ENCODE data around the gene ZNF429. TPM values are rescaled to one million over a fixed set of nuclear protein-coding genes. Genes with fewer than 3 reads are reported as not detected.

The ZNF429 gene
- total RNA-seq, 2 experiments from 2014 or later, result 13.3 to 15.5 TPM

- ATAC-seq, result no peak
- CTCF ChIA-PET, result no interaction called here
Measured at GRCh38 chr19:21574607-21575006, 69.2 kb downstream of the ZNF429 start.

GRCh38 chr19:21576481-21576880, 71.1 kb downstream of the ZNF429 start:
- ChIA-PET CTCF (interaction anchor here (1.1 kb wide), 1 partner anchor 93 kb away, joined by 3 read pairs; no protein-coding TSS in a partner anchor), POLR2A (no interaction called here)
- Mint-ChIP-seq H3K27ac (no peak overlapping the region), H3K4me3 (no peak overlapping the region), H3K9me3 (ENCODE audit: low read depth) (peaks cover 14% of the 10 kb centered on the region), H3K36me3 (ENCODE audit: low read depth) (no peaks in the 10 kb centered on the region), H3K27me3 (no peaks in the 10 kb centered on the region), H3K4me1 (peaks cover 23% of the 10 kb centered on the region)
- intact Hi-C loops (cut with DNase I, micrococcal nuclease), result no loop called here
- ATAC-seq (no peak), DNase-seq (no peak)

More at GRCh38 chr19:21574607-21575006, 69.2 kb downstream of the ZNF429 start:
- DNase-seq, result no peak
- POLR2A ChIA-PET, result interaction anchor here (0.7 kb wide), 1 partner anchor 372 kb away, joined by 6 read pairs; no protein-coding TSS in a partner anchor
- H3K9me3 Mint-ChIP-seq (ENCODE audit: low read depth), result peaks cover 8% of the 10 kb centered on the region
- no peaks in the 10 kb centered on the region for H3K36me3 Mint-ChIP-seq (ENCODE audit: low read depth)
- peaks cover 12% of the 10 kb centered on the region for H3K4me1 Mint-ChIP-seq
- H3K27me3 Mint-ChIP-seq, result no peaks in the 10 kb centered on the region
- intact Hi-C loops (cut with DNase I, micrococcal nuclease), result no loop called here
- no peak overlapping the region for H3K4me3 Mint-ChIP-seq
- no peak overlapping the region for H3K27ac Mint-ChIP-seq

DNA sequence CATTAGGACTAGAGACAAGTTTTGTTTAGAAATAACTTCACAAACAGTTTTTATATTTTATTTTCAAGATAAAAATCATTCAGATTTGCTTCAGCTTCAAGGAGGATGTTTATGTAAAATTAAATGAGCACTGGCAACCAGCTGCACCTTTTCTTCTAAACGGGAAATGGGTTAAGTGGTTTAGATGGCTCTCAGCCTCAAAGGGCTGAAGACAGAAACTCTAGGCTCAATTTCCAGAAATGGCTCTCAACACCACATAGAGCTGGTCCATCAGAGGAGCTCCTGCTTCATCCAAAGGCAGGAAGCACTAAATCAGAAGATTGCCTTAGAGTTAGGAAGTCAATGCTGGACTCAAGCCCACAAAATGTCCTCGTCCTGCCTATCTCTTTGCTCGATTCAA, 74.7 kb downstream of the ZNF429 start:
- POLR2A ChIA-PET, result no interaction called here
- H3K36me3 Mint-ChIP-seq (ENCODE audit: low read depth), result no peaks in the 10 kb centered on the region
- peaks cover 13% of the 10 kb centered on the region for H3K9me3 Mint-ChIP-seq (ENCODE audit: low read depth)
- H3K4me1 Mint-ChIP-seq, result peaks cover 27% of the 10 kb centered on the region
- CTCF ChIA-PET, result interaction anchor here (0.7 to 1.7 kb wide), 3 partner anchors 11 to 75 kb away, joined by 3 to 4 read pairs (median 3); no protein-coding TSS in a partner anchor
- DNase-seq, result no peak
- intact Hi-C loops (cut with DNase I, micrococcal nuclease), result no loop called here
- H3K27me3 Mint-ChIP-seq, result no peaks in the 10 kb centered on the region
- H3K4me3 Mint-ChIP-seq, result no peak overlapping the region
- H3K27ac Mint-ChIP-seq, result peak overlapping the region; percentile 13
- ATAC-seq, result no peak

- Mint-ChIP-seq H3K4me1 (peaks cover 28% of the 10 kb centered on the region), H3K9me3 (ENCODE audit: low read depth) (peaks cover 13% of the 10 kb centered on the region), H3K27me3 (no peaks in the 10 kb centered on the region), H3K36me3 (ENCODE audit: low read depth) (no peaks in the 10 kb centered on the region), H3K4me3 (no peak overlapping the region), H3K27ac (peak overlapping the region; percentile 35)
- ChIA-PET CTCF (interaction anchor here (1.0 to 1.7 kb wide), 2 partner anchors 11 to 76 kb away, joined by 3 to 4 read pairs; no protein-coding TSS in a partner anchor), POLR2A (no interaction called here)
- intact Hi-C loops (cut with DNase I, micrococcal nuclease), result no loop called here
- no peak for ATAC-seq
- DNase-seq, result no peak
Measured at GRCh38 chr19:21580818-21581217, 75.4 kb downstream of the ZNF429 start.

- Mint-ChIP-seq H3K36me3 (ENCODE audit: low read depth) (no peaks in the 10 kb centered on the region), H3K4me1 (peaks cover 29% of the 10 kb centered on the region), H3K9me3 (ENCODE audit: low read depth) (peaks cover 12% of the 10 kb centered on the region), H3K4me3 (no peak overlapping the region), H3K27ac (no peak overlapping the region), H3K27me3 (no peaks in the 10 kb centered on the region)
- ChIA-PET POLR2A (no interaction called here), CTCF (interaction anchor here (1.2 kb wide), 1 partner anchor 9 kb away, joined by 3 read pairs; no protein-coding TSS in a partner anchor)
- DNase-seq, result no peak
- ATAC-seq, result no peak
- intact Hi-C loops (cut with DNase I, micrococcal nuclease), result no loop called here
Measured at GRCh38 chr19:21581646-21582240, 76.3 kb downstream of the ZNF429 start.

DNA sequence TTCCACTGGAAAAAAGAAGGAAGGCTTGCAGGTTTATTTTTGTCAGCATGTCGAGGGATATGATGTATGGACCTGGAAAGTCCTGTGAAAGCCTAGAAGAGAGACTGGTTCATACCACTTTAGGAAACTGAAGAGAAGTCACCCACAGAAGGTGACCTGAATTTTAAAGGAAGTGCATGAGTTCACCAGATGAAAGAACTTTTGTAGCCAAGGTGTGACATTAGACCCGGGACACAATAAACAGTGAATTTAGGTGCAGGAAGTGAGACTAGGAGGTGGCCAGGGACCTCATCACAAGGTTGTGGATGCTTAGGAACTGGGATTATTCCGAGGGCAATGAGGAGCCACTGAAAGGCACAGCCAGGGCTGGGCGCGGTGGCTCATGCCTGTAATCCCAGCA, 79.1 kb downstream of the ZNF429 start:
- intact Hi-C loops (cut with DNase I, micrococcal nuclease), result no loop called here
- ATAC-seq, result no peak
- Mint-ChIP-seq H3K27ac (no peak overlapping the region), H3K9me3 (ENCODE audit: low read depth) (peaks cover 12% of the 10 kb centered on the region), H3K4me1 (peaks cover 29% of the 10 kb centered on the region), H3K4me3 (no peak overlapping the region), H3K27me3 (no peaks in the 10 kb centered on the region), H3K36me3 (ENCODE audit: low read depth) (no peaks in the 10 kb centered on the region)
- DNase-seq, result no peak
- POLR2A ChIA-PET, result no interaction called here
- CTCF ChIA-PET, result no interaction called here

DNA sequence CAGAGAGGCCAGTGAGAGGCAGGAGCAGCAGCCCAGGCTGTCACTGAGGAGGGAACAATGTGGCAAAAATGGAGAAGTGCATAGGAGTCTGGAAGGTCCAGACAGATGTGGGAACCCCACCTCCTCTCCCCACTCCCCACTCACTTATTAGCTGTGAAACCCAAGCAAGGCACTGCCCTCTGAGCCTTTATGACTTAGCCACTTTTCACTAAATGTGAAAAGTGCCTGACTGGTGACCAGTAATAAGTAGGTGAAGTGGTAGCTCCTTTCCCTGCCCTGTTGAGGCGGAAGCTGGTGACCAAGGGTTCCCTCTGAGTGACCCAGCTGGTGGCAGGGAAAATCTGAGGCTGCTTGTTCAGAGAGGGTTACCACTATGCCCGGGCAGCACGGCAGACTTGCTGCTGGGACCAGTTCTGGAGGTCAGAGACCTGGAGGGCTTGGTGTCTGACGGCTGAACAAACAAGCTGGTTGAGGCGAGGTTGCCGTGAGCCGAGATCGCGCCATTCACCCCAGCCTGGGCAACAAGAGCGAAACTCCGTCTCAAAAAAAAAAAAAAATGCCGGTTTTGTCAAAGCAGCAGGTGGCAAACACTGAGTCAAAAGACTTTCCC, 80.0 kb downstream of the ZNF429 start:
- DNase-seq (no peak), ATAC-seq (no peak)
- Mint-ChIP-seq H3K36me3 (ENCODE audit: low read depth) (no peaks in the 10 kb centered on the region), H3K9me3 (ENCODE audit: low read depth) (peaks cover 11% of the 10 kb centered on the region), H3K4me3 (peak overlapping the region; percentile 38), H3K27ac (no peak overlapping the region), H3K4me1 (peaks cover 23% of the 10 kb centered on the region), H3K27me3 (no peaks in the 10 kb centered on the region)
- CTCF ChIA-PET, result interaction anchor here (0.7 kb wide), 1 partner anchor 25 kb away, joined by 4 read pairs; no protein-coding TSS in a partner anchor
- intact Hi-C loops (cut with DNase I, micrococcal nuclease), result no loop called here
- POLR2A ChIA-PET, result interaction anchor here (1.0 kb wide), 1 partner anchor 16 kb away, joined by 6 read pairs; no protein-coding TSS in a partner anchor

DNA sequence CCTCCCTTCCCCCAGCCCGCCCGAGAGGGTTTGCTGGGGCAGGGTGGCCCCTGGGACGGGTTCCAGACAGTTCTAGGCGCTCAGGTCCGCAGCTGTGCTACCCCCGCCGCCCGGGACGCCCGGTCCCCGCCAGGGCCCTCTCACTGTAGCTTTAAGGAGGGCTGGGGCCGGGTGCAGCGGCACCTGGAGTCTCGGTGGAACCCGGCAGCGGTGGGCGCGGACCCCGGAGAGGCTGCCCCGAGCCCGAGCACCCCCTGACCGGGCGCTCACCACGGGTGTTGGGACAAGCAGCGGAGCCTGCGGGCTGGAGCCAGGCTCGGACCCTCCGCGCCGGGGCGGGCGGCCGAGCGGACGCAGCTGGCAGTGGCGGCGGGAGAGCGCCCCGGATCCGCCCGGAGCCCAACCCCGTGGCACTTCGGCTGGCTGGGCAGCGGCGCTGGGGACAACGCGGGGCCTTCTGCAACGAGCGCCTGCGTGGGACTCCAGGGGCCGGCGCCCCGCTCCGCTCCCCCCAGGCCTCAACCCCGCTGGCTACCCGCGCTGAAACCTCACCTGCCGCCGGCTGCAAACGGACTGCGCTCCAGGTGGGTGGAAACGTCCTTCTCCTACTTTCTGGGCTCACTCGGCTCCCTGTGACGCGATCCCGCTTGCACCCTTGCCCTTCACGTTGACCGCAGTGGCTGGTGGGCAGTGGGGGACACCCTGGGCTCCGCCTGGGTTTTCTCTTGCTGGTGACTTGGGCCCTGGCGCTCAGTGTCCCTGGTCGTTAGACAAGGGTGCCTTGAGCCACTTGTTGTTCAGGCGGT, 81.1 kb downstream of the ZNF429 start:
- ATAC-seq, result peak; percentile 70
- ChIA-PET CTCF (no interaction called here), POLR2A (interaction anchor here (1.0 kb wide), 1 partner anchor 17 kb away, joined by 6 read pairs; no protein-coding TSS in a partner anchor)
- Mint-ChIP-seq H3K4me3 (peak overlapping the region; percentile 67), H3K4me1 (peaks cover 17% of the 10 kb centered on the region), H3K27ac (no peak overlapping the region), H3K9me3 (ENCODE audit: low read depth) (peaks cover 5% of the 10 kb centered on the region), H3K36me3 (ENCODE audit: low read depth) (no peaks in the 10 kb centered on the region), H3K27me3 (no peaks in the 10 kb centered on the region)
- DNase-seq, result peak; percentile 46
- intact Hi-C loops (cut with DNase I, micrococcal nuclease), result no loop called here

- no peak for DNase-seq
- Mint-ChIP-seq H3K27me3 (no peaks in the 10 kb centered on the region), H3K4me1 (peaks cover 12% of the 10 kb centered on the region), H3K27ac (no peak overlapping the region), H3K4me3 (peak overlapping the region; percentile 67), H3K9me3 (ENCODE audit: low read depth) (no peaks in the 10 kb centered on the region), H3K36me3 (ENCODE audit: low read depth) (no peaks in the 10 kb centered on the region)
- ChIA-PET CTCF (no interaction called here), POLR2A (no interaction called here)
- intact Hi-C loops (cut with DNase I, micrococcal nuclease), result no loop called here
- no peak for ATAC-seq
Measured at GRCh38 chr19:21587117-21587461, 81.7 kb downstream of the ZNF429 start.

DNA sequence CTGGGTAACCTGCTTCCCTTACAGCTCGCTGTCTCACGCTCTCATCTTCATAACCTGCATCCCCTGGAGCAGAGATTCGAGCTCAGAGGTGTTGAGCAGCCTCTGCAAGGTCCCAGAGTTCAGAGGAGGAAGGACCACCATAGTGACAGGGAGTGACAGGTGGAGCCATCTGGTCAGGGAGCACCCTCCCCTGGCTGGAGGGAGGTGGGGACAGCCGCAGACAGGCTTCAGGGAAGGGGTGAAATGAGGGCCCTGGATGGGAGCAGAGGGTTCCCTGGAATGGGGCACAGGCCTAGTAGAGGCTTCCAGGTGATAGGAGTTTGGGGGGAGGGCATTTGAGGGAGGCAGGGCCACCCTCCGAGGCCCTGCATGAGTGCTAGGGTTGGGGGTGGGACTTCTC, 82.1 kb downstream of the ZNF429 start:
- intact Hi-C loops (cut with DNase I, micrococcal nuclease), result no loop called here
- peaks cover 12% of the 10 kb centered on the region for H3K4me1 Mint-ChIP-seq
- no peaks in the 10 kb centered on the region for H3K36me3 Mint-ChIP-seq (ENCODE audit: low read depth)
- H3K27me3 Mint-ChIP-seq, result no peaks in the 10 kb centered on the region
- H3K4me3 Mint-ChIP-seq, result no peak overlapping the region
- H3K27ac Mint-ChIP-seq, result no peak overlapping the region
- H3K9me3 Mint-ChIP-seq (ENCODE audit: low read depth), result no peaks in the 10 kb centered on the region
- no peak for DNase-seq
- ChIA-PET POLR2A (no interaction called here), CTCF (interaction anchor here (0.6 kb wide), 1 partner anchor 1668 kb away, joined by 3 read pairs; no protein-coding TSS in a partner anchor)
- ATAC-seq, result no peak

- Mint-ChIP-seq H3K27ac (no peak overlapping the region), H3K4me1 (peaks cover 12% of the 10 kb centered on the region), H3K36me3 (ENCODE audit: low read depth) (no peaks in the 10 kb centered on the region), H3K9me3 (ENCODE audit: low read depth) (no peaks in the 10 kb centered on the region), H3K4me3 (no peak overlapping the region), H3K27me3 (no peaks in the 10 kb centered on the region)
- CTCF ChIA-PET, result interaction anchor here (0.6 kb wide), 1 partner anchor 1667 kb away, joined by 3 read pairs; no protein-coding TSS in a partner anchor
- intact Hi-C loops (cut with DNase I, micrococcal nuclease), result no loop called here
- DNase-seq, result no peak
- POLR2A ChIA-PET, result no interaction called here
- ATAC-seq, result no peak
Measured at GRCh38 chr19:21588065-21588601, 82.7 kb downstream of the ZNF429 start.

Data from activated CD4-positive, alpha-beta T cell treated with anti-CD3 and anti-CD28 coated beads for 36 hours (primary cell).